NCI-H345 (cell line): Measurements from ENCODE around the gene KBTBD4.
"Not testable (repeated sequence)": the region's sequence is repeated elsewhere in the genome, so short reads cannot be mapped to it uniquely, and the experiment has no call there.

Experiments
- DNase-seq: peaks from one replicate; lab custom pipeline; 2025; lab: John Stamatoyannopoulos, UW

KBTBD4 gene

DNA sequence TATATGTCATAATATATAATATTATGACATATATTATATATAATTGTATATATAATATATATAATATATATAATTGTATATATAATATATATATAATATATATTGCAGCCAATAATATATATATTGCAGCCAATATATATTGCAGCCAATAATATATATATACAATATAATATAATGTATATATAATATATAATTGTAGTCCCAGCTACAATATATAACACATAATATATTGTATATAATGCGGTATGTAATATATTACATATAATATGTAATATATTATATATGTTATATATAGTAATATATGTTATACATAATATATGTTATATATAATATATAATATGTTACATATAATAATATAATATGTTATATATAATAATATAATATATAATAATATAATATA is 20.1 kb downstream of the KBTBD4 start:
- no peak for DNase-seq

DNA sequence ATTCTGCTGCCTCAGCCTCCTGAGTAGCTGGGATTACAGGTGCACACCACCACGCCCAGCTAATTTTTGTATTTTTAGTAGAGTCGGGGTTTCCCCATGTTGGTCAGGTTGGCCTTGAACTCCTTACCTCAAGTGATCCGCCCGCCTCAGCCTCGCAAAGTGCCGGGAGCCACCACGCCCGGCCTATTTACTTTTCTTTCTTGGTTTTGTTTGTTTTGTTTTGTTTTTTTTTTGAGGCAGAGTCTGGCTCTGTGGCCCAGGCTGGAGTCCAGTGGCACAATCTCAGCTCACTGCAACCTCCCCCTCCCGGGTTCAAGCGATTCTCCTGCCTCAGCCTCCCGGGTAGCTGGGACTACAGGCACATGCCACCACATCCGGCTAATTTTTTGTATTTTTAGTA is 21.8 kb downstream of the KBTBD4 start:
- not testable (repeated sequence) for DNase-seq

DNA sequence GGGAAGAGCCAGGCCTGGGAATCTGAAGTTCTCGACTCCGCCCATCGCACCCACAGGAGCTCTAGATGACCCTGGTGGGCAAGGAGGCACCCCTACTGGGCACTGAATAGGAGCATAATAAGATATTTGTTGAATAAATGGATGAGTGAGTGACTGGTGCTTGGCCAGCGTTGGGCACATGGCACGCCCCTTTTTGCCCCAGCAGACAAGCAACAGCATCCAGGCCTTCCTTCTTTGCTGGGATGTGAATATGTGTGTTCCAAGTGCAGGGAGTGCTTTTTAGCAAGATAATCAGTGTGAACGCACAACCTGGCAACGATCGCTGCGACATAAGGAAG is 25.4 kb downstream of the KBTBD4 start:
- no peak for DNase-seq

DNA sequence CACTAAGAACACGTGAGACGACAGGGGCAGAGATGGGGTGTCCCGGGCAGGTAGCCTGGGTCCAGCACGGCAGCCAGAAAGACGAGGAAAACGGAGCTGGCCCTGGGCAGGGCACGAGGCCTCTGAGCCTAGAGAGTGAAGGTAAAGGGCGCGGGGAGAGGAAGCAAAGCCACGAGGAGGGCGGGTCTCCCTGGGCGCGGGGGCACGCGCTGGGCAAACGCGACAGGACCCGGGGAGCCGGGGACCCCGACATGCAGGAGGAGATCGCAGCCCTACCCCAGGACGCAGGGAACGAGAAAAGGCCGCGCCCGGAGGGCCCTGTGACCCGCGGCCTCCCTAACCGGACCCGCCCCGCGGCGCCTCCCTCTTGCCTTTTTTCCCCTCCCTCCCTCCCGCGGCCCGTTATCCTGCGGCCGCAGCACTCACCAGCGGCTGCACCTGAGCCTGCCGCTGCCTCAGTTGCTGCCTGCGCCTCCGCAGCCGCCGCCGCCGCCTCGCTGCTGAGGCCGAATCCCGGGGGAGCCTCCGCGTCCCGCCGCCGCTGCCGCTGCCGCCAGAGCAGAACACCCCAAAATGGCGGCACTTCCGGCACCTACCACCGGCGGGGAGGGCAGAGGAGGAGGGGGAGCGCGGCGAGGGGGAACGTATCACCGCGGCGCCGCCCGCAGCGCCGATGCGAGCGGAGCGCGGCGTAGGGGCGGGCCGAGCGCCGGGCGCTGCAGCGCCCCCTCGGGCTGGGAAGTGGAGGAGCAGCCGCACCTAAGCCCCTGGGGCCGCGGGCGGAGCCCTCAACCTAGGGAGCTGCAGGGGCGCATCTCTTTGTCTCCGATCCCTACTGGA is 26.0 kb downstream of the KBTBD4 start, which contains the start of gene CELF1:
CELF1 (minus strand) TSS at position 567 of the 840 bp plus-strand sequence. CDS start 53,609 bp downstream, outside the sequence.
- DNase-seq: peak; percentile 95

DNA sequence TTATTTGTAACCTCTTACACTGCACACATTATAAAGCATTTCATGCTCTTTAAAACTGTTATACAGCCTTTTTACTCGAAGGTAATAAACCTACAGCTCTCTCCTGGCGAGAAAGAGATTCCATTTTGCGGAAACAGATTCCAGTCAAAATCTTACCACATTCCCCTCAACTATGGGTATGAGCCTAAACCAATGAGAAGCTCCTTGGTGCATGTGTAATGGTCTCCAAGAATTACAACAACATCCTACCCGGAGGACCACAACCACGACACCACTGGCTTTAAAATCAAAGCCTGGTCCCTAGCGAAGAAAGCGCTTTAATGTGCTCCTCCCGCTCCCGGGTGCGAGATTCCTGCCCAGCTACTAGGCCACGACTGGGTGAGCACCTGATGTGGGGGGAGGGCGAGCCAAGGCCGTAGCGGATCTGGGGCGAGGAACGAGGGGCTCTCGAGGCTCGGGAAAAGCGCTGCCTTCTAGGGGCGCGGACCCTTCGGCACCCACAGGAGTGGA is 26.7 kb downstream of the KBTBD4 start:
- peak; percentile 17 for DNase-seq

DNA sequence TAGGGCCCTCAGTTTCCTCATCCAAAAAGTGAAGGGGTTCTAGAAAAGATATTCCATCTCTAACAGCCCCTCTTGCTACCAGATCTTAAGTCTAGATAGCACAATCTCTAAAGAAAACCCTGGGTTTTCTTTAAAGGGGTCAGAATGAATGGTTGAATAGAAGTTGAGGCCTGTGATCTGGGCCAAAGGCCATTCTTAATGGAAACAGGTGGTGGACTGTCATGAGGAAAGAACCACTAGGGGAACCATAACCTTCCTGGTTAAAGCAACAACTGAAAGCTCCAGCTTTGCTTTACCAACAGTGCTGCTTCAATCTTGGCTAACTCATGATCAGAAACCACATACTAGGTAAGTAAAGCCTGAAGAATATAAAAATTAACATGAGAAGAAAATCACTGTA is 27.7 kb downstream of the KBTBD4 start:
- DNase-seq: no peak

DNA sequence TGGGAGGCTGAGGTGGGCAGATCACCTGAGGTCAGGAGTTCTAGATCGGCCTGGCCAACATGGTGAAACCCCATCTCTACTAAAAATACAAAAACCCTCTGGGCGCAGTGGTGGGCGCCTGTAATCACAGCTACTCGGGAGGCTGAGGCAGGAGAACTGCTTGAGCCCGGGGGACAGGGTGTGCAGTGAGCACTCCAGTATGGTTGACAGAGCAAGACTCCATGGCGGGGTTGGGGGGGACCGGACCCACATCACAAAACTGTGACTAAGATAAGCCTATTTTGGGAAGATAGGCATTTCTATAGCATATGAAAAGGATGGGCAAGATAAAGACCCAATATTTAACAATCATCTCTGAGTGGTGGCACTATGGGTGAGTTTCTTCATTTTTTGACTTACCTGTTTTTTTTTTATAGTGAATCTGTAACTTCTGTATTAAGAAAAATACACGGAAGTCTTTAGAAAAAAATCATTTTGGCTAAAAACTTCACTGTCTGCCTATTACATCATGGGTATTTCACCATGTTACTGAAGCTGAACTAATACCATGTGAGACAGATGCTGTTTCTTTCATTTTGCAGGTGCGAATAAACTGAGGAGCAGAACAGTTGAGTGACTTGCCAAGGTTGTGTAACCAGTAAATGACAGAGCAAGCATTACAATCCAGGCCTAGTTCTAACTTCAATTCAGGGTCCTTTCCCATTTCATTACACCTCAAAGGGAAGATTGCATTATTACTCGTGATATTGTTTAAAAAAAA is 28.3 kb downstream of the KBTBD4 start:
- DNase-seq: no peak

DNA sequence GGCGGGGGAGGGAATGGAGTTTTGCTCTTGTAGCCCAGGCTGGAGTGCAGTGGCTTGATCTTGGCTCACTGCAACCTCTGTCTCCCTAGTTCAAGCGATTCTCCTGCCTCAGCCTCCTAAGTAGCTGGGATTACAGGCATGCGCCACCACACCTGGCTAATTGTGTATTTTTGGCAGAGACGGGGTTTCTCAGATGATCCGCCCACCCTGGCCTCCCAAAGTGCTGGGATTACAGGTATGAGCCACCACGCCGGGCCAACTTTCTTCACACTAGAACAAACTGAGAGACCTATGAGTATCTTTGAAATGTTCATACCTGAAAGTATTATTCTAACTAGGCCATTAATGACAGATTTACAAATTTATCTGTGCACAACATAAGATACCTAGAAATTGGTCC is 32.5 kb downstream of the KBTBD4 start:
- DNase-seq: not testable (repeated sequence)

DNA sequence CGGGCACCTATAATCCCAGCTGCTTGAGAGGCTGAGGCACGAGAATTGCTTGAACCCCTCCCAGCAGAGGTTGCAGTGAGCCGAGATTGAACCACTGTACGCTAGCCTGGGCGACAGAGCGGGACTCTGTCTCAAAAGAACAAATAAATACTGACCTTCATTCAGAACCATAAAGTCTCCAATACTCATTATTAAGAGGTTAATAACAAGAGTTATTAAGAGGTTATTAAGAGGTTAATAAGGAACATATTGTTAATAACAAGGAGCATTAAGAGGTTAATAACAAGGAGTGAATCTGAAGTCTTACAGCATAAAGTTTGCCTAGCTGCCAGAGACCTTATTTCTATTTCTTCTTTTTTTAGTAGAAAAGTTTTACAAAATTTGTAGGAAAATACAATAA is 33.5 kb downstream of the KBTBD4 start:
- no peak for DNase-seq

DNA sequence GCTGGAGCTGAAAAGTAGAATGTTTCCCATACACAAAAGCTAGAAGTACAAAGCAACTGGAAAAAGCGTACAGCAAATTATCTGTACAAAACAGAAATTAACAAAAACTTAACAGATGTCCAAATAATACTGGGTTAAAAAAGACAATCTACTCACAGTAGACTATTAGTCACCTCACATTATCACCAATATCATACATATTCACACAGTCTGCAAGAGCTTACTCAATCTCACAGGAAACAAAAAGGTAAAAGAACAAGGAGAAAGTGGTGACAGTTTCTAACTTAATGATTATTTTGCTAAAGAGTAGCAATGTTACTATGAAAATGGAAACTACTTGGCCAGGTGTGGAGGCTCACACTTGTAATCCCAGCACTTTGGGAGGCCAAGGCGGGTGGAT is 37.7 kb downstream of the KBTBD4 start:
- DNase-seq: no peak

DNA sequence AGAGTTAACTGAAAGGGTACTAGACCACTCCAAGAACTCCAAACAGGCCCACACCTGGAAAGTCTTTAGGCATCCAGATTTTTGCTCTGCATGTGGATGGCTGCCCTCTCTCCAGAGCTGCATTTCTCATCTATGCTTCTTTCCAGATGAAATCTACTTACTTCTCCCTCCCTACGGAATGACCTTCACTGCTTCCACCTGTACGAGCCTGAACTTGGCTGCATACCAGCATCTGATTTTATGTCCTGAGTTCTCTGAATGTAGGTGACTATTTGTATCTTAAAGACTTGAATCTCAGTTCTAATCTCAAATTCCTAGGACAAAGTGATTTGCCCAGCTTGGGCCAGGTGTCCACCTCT is 39.1 kb downstream of the KBTBD4 start:
- no peak for DNase-seq

DNA sequence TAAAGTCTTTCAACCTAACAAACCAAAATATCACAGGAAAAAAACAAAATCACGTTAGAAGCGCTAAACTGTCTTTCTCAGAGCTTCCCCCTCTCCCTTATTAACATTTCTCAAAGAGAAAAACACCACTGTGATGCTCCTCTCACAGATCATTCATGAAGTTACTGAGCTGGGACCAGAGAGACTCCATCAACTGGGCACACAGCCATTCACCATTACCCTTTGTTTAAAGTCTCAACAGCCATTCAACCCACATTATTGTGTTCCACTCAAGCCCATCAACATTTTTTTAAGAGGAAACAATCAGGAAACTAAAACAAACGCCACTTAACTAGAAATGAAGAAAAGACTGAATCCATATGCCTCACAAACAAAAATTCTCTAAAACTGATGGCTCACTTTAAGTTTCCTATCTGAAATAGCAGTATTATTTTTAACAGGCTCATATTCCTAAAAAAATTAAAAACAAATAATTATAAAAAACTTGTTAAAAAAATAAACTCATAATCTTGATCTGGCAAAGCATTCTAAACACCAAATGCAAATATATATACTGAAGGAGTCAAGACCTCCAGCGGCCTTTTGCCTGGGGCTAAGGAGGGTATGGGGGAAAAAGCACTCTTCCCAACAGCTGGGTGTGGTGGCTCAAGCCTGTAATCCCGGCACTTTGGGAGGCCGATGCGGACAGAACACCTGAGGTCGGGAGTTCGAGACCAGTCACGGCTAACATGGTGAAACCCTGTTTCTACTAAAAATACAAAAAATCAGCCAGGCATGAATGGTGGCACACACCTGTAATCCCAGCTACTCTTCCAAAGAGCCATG is 39.8 kb downstream of the KBTBD4 start:
- DNase-seq: peak; percentile 59

DNA sequence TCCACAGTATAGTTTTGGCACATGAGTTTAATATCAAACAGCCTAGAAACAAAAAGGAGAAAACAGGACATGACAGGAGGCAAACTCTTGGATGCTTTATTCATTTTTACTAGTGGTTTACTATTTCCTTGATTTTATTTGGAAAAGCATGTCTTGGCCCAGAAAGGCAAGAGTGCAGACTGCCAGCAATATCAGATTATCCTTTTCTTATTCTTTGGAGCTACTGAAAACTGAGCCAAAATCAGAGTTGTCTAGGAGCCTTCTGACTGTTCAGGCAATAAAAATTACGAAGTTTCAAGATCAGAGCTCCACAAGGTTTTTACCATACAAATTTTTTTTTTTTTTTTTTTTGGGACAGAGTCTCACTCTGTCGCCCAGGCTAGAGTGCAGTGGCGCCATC is 41.9 kb downstream of the KBTBD4 start:
- no peak for DNase-seq

DNA sequence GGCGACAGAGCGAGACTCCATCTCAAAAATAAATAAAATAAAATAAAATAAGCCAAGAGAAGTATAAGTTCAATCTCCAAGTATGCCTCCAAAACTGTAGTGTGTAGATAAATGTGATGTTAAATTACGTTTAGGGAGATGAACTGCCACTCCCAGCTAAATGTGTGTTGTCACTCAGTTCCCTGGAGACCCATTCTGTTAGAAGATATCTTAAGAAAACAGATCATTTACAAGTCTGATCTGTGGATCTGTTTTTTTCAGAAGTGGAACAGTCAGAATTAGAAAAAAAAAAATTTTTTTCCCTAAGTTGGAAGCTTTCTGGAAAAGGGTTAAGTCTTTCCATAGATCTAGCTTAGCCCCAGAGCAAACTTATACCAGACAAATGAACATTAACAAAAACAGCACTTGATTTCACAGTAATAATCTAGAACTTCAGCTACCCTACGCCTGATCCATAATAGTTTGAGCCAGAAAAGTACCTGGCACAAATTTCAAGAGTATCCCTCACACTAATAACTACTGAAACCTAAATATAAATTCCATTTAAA is 44.0 kb downstream of the KBTBD4 start:
- no peak for DNase-seq

DNA sequence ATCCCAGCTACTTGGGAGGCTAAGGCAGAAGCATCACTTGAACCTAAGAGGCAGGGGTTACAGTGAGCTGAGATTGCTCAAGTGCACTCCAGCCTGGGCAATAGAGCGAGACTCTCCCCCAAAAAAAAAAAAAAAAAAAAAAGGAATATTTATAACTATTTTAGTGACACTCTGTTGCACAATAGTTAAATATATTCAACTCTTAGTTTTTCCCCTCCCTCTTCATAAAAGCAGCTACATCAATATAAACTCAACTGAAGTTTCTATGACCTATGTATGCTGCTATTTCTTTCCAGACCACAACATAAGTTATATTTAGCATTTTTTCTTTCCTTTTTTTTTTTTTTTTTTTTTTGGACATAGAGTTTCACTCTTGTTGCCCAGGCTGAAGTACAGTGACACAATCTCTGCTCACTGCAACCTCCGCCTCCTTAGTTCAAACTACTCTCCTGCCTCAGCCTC is 45.0 kb downstream of the KBTBD4 start:
- no peak for DNase-seq

DNA sequence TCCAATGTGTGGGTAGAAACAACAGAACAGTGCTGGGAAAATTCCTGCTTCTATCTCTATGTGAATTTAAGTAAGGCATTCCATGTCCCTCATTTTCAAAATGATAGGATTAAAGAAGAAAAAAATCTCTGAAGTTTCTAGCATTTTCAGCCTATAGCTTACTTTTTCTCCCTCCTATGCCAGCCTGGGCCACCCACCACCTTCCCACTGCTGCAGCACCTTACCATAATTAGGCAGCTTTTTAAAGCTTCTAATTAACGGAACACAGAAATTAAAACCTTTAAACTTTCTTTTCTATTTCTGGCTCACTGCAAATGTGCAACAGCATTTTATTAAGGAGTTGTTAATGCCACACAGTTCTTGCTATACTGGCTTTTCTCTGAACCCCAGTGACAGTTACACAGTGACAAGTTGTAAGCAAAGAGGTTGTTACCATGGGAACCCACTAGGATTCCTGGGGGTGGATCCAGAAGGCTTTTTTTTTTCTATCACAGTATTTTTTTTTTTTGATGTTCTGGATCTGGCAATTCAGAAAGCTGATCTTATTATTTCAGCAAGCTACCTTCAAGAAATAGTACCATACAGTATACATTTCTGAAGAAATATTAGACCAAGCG is 46.1 kb downstream of the KBTBD4 start:
- DNase-seq: no peak

DNA sequence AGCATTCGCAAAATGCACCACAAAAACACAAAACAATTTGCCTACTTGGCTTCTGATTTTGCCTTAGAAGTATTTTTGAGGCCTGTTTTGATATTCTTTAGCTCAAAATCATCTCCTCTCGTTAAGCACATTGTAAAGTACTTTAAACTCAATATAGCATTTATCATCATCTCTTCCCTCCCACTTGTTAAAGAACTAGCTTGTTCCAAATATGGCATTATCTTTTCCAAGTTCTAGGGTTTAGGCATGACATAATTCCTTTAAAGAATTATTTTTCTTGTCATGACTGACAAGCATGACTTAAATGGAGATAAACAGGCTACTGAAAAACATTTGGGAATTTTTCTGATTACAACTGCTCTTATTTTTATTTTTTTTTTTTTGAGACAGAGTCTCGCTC is 47.1 kb downstream of the KBTBD4 start:
- no peak for DNase-seq

DNA sequence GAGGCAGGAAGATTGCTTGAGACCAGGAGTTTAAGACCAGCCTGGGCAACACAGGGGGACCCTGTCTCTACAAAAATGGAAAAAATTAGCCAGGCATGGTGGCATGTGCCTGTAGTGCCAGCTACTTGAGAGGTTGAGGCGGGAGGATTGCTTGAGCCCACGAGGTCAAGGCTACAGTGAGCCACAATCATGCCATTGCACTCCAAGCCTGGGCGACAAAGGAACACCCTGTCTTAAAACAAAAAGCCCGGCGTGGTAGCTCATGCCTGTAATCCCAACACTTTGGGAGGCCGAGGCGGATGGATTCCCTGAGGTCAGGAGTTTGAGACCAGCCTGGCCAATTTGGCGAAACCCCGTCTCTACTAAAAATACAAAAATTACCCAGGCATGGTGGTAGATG is 48.0 kb downstream of the KBTBD4 start:
- DNase-seq: not testable (repeated sequence)

DNA sequence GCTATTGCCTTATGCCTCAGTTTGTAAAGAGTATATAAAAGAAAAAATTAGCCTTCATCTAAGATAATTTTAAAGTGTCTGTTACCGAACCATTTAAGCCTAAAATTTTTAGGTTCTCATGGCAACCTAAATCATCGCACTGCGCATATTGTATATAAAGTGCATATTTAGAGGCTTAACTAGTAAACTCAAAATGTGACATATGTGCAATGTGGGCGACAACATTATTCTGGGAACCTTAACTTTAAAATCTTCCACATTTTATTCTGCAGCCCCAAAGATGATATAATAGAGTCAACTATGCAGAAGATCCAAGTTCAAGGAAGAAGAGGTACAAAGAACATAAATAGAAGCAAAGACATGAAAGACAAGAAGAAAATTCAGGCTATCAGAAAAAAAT is 48.8 kb downstream of the KBTBD4 start:
- no peak for DNase-seq

DNA sequence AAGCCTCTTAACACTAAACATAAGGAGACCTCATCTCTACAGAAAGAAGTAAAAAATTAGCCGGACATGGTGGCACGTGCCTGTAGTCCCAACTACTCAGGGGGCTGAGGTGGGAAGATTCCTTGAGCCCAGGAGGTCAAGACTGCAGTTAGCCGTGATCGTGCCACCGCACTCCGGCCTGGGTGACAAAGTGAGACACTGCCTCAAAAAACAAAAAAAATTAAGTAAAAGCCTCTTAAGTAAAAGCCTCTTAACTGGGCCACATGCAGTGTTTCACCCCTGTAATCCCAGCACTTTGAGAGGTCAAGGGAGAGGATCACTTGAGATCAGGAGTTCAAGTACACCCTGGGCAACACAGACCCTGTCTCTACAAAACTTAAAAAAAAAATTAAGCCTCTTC is 51.6 kb downstream of the KBTBD4 start:
- DNase-seq: no peak

DNA sequence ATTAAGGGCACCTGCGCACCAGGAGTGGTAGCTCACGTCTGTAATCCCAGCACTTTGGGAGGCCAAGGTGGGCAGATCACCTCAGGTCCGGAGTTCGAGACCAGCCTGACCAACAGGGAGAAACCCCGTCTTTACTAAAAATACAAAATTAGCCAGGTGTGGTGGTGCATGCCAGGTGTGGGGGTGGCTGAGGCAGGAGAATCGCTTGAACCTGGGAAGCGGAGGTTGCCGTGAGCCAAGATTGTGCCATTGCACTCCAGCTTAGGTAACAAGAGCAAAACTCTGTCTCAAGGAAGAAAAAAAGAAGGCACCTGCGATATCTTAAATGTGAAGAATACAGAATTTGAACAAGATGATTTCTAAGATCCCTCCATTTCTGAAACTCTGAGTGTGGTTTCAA is 52.7 kb downstream of the KBTBD4 start:
- not testable (repeated sequence) for DNase-seq
